ENCODE data around the gene SSBP3.
A peak's percentile ranks its signal among the peaks of the same experiment; 100 is the strongest.

SSBP3 gene

GRCh38 chr1:54371038-54371941 is 34.9 kb downstream of the SSBP3 start:
- DNase-seq (ENCODE audit: low read depth in 3 of 3), result no peak

DNA sequence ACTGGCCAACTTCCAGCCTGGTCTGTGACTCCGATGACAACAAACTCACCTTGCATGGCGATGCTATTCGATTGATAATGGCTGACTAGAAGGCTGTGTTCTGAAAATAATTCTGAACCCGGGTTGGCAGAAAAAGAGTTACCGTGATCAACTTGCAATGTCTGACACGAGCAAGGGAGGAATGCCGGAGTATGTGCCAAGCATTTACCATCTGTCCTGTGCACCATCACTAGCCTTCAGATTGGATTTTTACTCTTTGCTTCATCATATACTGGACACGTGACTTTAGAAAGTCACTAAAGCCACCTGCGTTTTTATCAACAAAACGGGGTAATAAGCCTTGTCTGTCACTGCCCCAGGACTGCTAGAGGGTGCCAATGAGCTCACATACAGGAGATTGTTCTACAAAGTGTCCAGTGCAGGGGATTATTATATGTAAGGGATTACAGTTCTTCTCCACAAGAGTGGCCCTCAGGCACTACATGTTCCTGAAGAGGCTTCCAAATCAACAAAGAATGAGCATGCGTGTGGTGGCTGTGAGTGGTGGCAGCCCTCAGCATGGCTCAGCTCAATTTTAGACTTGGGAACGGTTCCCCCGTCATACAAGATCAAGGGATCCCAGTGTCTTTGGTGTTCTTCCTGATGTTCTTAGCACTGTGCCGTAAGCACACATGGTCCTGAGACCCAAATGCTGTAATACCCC is 35.8 kb downstream of the SSBP3 start:
- DNase-seq (ENCODE audit: low read depth in 3 of 3), result no peak

- DNase-seq (ENCODE audit: low read depth in 3 of 3), result no peak
These were observed 38.6 kb downstream of the SSBP3 start for GRCh38 chr1:54367613-54368012.

GRCh38 chr1:54365847-54366246 is 40.3 kb downstream of the SSBP3 start:
- DNase-seq (ENCODE audit: low read depth in 3 of 3), result no peak

GRCh38 chr1:54365398-54365797 is 40.8 kb downstream of the SSBP3 start:
- DNase-seq (ENCODE audit: low read depth in 3 of 3), result no peak

- no peak for DNase-seq (ENCODE audit: low read depth in 3 of 3)
These were observed 41.2 kb downstream of the SSBP3 start for GRCh38 chr1:54364995-54365394.

- DNase-seq (ENCODE audit: low read depth in 3 of 3), result no peak
These were observed 41.6 kb downstream of the SSBP3 start for GRCh38 chr1:54364582-54364981.

DNA sequence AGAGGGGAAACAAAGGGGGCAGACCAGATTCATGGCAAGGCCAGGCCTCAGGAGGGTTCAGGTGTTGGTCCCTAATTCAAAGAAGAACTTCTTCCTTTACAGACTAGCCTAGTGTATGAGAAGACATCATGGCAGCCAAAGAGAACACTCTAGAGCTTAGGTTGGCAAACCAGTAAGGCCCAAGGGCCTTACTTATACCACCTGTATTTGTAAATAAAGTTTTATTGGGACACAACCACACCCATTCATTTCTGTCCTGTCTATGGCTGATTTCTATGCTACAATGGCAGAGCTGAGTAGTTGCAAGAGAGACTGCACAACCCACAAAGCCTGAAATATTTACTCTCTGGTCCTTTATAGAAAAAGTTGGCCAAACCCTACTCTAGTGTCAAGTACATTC is 42.3 kb downstream of the SSBP3 start:
- no peak for DNase-seq (ENCODE audit: low read depth in 3 of 3)

GRCh38 chr1:54362881-54363340 is 43.3 kb downstream of the SSBP3 start:
- no peak for DNase-seq (ENCODE audit: low read depth in 3 of 3)

GRCh38 chr1:54361342-54361741 is 44.9 kb downstream of the SSBP3 start:
- no peak for DNase-seq (ENCODE audit: low read depth in 3 of 3)

DNA sequence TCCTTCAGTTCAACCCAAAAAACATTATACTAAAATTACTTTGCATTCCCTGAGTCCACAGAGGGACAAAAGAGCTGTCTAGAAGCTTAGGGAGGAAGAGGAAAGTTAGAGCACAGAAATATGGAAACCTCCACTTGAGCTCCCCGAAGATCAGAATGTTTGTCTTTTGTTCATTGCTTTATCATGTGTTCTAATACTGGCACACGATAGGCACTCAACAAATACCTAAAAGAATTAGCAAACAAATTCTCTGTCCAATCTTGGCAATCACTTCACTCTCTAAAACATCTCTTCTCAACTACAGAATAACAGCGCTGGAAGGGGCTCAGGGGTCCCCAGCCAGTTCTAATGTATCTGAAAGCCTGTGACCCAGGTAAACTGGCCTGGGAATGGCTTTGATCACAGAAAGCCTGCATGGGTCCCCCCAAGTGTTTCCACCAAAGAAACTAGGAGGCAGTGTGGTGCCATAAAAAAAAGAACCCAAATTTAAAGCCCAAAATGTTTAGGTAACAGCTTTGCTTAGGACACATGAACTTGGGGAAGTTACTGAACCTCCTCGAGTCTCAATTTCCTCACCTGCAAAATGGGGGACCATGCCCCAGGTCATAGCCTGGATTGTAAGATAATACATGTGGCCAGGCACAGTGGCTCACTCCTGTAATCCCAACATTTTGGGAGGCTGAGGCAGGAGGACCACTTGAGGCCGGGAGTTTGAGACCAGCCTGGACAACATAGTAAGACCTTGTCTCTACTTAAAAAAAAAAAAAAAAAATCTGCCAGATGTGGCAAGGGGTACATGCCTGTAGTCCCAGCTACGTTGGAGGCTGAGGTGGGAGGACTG is 45.8 kb downstream of the SSBP3 start:
- no peak for DNase-seq (ENCODE audit: low read depth in 3 of 3)

GRCh38 chr1:54359393-54360162 is 46.6 kb downstream of the SSBP3 start:
- DNase-seq (ENCODE audit: low read depth in 3 of 3), result no peak

- DNase-seq (ENCODE audit: low read depth in 3 of 3), result no peak
These were observed 47.6 kb downstream of the SSBP3 start for GRCh38 chr1:54358503-54359168.

- no peak for DNase-seq (ENCODE audit: low read depth in 3 of 3)
These were observed 48.2 kb downstream of the SSBP3 start for GRCh38 chr1:54357967-54358366.

GRCh38 chr1:54356680-54357147 is 49.5 kb downstream of the SSBP3 start:
- peak in 1 of 3 donors; percentile 14 for DNase-seq (ENCODE audit: low read depth in 3 of 3)

DNA sequence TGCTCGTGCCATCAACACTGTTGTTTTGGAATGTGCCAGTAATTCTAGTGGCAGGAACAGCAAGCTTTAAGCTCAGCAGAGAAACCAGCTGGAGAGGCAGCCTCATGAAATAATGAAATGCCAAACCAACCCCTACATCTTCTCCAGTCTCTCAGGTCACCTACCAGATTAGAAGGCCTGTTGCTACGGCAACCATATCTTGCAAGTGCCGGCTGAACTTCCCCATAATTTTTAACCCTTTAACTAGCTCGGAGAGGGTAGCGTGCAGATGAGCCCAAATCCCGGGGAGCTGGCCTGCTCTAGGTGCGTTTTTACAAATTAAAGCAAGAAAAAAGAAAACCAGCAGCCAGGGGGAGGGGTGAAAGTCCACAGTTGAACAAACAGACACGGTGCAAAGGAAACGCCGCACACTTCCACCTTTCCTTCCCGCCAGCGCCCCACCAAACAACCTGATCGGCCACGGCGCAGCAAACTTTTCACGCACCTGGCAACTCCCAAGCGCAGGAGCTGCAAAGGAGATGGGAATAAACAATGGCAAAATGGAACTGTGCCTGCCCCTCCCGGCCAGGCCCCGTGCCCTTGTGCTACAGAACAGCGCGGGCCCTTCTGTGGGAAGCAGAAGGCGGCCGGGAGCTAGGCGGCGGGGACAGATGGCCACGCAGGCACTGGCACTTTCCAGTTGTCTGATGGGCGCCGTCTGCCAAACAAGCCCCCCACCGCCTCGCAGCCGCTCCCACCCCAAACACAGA is 50.1 kb downstream of the SSBP3 start:
- no peak for DNase-seq (ENCODE audit: low read depth in 3 of 3)

DNA sequence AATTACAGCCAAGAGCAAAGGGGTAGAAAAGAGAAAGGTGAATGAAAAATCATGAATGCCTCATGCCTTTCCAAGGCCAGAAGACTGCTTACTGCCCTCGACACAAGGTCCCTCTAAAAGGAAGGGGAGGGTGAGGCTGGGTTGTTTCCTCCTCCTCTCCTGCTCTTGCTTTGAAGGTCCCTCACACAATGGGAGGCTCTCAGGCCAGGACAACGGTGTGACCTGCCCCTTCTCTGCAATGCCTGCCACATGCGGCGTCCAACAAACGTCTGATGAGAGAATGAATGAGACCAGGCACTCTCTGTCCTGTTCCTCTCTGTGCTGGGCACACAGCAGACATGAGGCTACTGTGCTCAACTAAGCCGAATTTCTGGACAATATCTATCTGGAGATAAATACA is 51.3 kb downstream of the SSBP3 start:
- DNase-seq (ENCODE audit: low read depth in 3 of 3), result no peak

DNA sequence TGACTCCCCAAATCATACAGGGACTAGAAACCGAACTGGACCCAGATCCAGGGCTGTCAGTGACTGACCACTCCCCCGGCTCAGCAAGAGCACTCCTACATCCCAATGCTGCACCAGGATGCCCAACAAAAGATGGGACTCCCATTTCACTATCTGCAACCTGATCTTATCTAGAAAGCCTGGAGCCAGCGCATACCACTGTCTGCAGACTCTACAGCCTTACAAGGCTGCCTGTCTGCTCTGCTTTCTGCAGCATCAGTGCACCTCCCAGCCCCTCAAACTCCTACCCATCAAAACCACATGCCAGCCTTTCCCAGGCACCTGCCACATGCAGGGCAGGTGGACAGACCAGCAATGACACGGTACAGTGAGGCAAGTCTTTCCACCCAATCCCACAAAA is 52.2 kb downstream of the SSBP3 start:
- no peak for DNase-seq (ENCODE audit: low read depth in 3 of 3)

DNA sequence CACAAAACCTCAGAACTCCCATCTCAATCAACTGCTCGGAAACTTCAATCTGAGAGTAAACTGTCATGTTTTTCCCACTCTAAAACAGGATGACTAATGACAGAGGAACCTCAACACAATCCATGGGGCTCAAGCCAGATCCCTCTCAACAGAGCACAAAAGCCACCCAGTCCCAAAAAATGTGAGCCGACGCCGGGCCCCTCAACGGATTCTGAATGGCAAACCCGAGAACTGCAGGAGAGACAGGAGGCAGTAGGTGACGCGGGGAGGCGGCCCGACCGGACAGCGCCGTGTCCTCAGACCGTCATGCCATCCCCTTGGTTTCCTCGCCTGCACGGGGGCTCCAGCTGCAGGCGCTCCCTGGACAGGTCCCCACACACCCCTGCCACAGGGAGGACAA is 53.4 kb downstream of the SSBP3 start:
- DNase-seq (ENCODE audit: low read depth in 3 of 3), result no peak

GRCh38 chr1:54350360-54350759 is 55.8 kb downstream of the SSBP3 start:
- DNase-seq (ENCODE audit: low read depth in 3 of 3), result no peak

All from stimulated activated CD4-positive, alpha-beta T cell treated with anti-CD3 and anti-CD28 coated beads, TNF-alpha, amount 100 ng/mL, for 48 hours (primary cell).